Measurements from ENCODE around the gene CPNE7.

CPNE7 gene

GRCh38 chr16:89549007-89549700 is 26.4 kb upstream of the CPNE7 start:
- peaks cover 12 to 15% of the 10 kb centered on the region in 2 donors for H3K4me1 ChIP-seq (ENCODE audit: control insufficient read depth in 1 of 2, insufficient read depth in 2 of 2, low read length in 2 of 2)

GRCh38 chr16:89550421-89551007 is 25.0 kb upstream of the CPNE7 start:
- Histone ChIP-seq H3K36me3 (ENCODE audit: control insufficient read depth in 1 of 2, insufficient read depth in 2 of 2, low read length in 2 of 2) (peaks cover 27 to 83% of the 10 kb centered on the region in 2 donors), H3K4me3 (ENCODE audit: low read depth in 1 of 2, low read length in 2 of 2) (no peak overlapping the region), H3K4me1 (ENCODE audit: control insufficient read depth in 1 of 2, insufficient read depth in 2 of 2, low read length in 2 of 2) (peaks cover under 1 to 1% of the 10 kb centered on the region in 2 donors), H3K9ac (ENCODE audit: low read depth in 1 of 2, low read length in 2 of 2) (no peak overlapping the region), H3K27ac (ENCODE audit: low read depth, low read length) (no peak overlapping the region), H3K9me3 (ENCODE audit: control insufficient read depth in 1 of 2, low read length in 2 of 2) (no peaks in the 10 kb centered on the region), H3K27me3 (ENCODE audit: control insufficient read depth in 1 of 2, insufficient read depth in 2 of 2, low read length in 2 of 2) (no peaks in the 10 kb centered on the region)

More at GRCh38 chr16:89549007-89549700, 26.4 kb upstream of the CPNE7 start:
- H3K27me3 ChIP-seq (ENCODE audit: control insufficient read depth in 1 of 2, insufficient read depth in 2 of 2, low read length in 2 of 2): no peaks in the 10 kb centered on the region
- H3K9me3 ChIP-seq (ENCODE audit: control insufficient read depth in 1 of 2, low read length in 2 of 2): no peaks in the 10 kb centered on the region
- peaks cover 25 to 81% of the 10 kb centered on the region in 2 donors for H3K36me3 ChIP-seq (ENCODE audit: control insufficient read depth in 1 of 2, insufficient read depth in 2 of 2, low read length in 2 of 2)
- no peak overlapping the region for H3K4me3 ChIP-seq (ENCODE audit: low read depth in 1 of 2, low read length in 2 of 2)
- H3K27ac ChIP-seq (ENCODE audit: low read depth, low read length): no peak overlapping the region
- H3K9ac ChIP-seq (ENCODE audit: low read depth in 1 of 2, low read length in 2 of 2): no peak overlapping the region

- no peaks in the 10 kb centered on the region for H3K9me3 ChIP-seq (ENCODE audit: control insufficient read depth in 1 of 2, low read length in 2 of 2)
- H3K27ac ChIP-seq (ENCODE audit: low read depth, low read length): no peak overlapping the region
- H3K36me3 ChIP-seq (ENCODE audit: control insufficient read depth in 1 of 2, insufficient read depth in 2 of 2, low read length in 2 of 2): peaks cover 33 to 87% of the 10 kb centered on the region in 2 donors
These were observed 23.2 kb upstream of the CPNE7 start for GRCh38 chr16:89552329-89552728.

GRCh38 chr16:89552913-89553312 is 22.6 kb upstream of the CPNE7 start:
- Histone ChIP-seq H3K27ac (ENCODE audit: low read depth, low read length) (no peak overlapping the region), H3K4me1 (ENCODE audit: control insufficient read depth in 1 of 2, insufficient read depth in 2 of 2, low read length in 2 of 2) (peaks cover 4 to 9% of the 10 kb centered on the region in 2 donors), H3K9ac (ENCODE audit: low read depth in 1 of 2, low read length in 2 of 2) (no peak overlapping the region), H3K36me3 (ENCODE audit: control insufficient read depth in 1 of 2, insufficient read depth in 2 of 2, low read length in 2 of 2) (peaks cover 32 to 83% of the 10 kb centered on the region in 2 donors), H3K27me3 (ENCODE audit: control insufficient read depth in 1 of 2, insufficient read depth in 2 of 2, low read length in 2 of 2) (no peaks in the 10 kb centered on the region), H3K9me3 (ENCODE audit: control insufficient read depth in 1 of 2, low read length in 2 of 2) (no peaks in the 10 kb centered on the region), H3K4me3 (ENCODE audit: low read depth in 1 of 2, low read length in 2 of 2) (no peak overlapping the region)

More at GRCh38 chr16:89552329-89552728, 23.2 kb upstream of the CPNE7 start:
- Histone ChIP-seq H3K9ac (ENCODE audit: low read depth in 1 of 2, low read length in 2 of 2) (no peak overlapping the region), H3K27me3 (ENCODE audit: control insufficient read depth in 1 of 2, insufficient read depth in 2 of 2, low read length in 2 of 2) (no peaks in the 10 kb centered on the region), H3K4me1 (ENCODE audit: control insufficient read depth in 1 of 2, insufficient read depth in 2 of 2, low read length in 2 of 2) (peaks cover 0 to 3% of the 10 kb centered on the region in 2 donors), H3K4me3 (ENCODE audit: low read depth in 1 of 2, low read length in 2 of 2) (no peak overlapping the region)

- Histone ChIP-seq H3K4me1 (ENCODE audit: control insufficient read depth in 1 of 2, insufficient read depth in 2 of 2, low read length in 2 of 2) (peaks cover 7 to 12% of the 10 kb centered on the region in 2 donors), H3K36me3 (ENCODE audit: control insufficient read depth in 1 of 2, insufficient read depth in 2 of 2, low read length in 2 of 2) (peaks cover 24 to 76% of the 10 kb centered on the region in 2 donors), H3K9ac (ENCODE audit: low read depth in 1 of 2, low read length in 2 of 2) (no peak overlapping the region), H3K9me3 (ENCODE audit: control insufficient read depth in 1 of 2, low read length in 2 of 2) (no peaks in the 10 kb centered on the region), H3K4me3 (ENCODE audit: low read depth in 1 of 2, low read length in 2 of 2) (no peak overlapping the region), H3K27me3 (ENCODE audit: control insufficient read depth in 1 of 2, insufficient read depth in 2 of 2, low read length in 2 of 2) (no peaks in the 10 kb centered on the region), H3K27ac (ENCODE audit: low read depth, low read length) (no peak overlapping the region)
These were observed 21.8 kb upstream of the CPNE7 start for GRCh38 chr16:89553733-89554132.

GRCh38 chr16:89554343-89554742 is 21.2 kb upstream of the CPNE7 start:
- H3K36me3 ChIP-seq (ENCODE audit: control insufficient read depth in 1 of 2, insufficient read depth in 2 of 2, low read length in 2 of 2): peaks cover 17 to 70% of the 10 kb centered on the region in 2 donors
- H3K4me3 ChIP-seq (ENCODE audit: low read depth in 1 of 2, low read length in 2 of 2): no peak overlapping the region
- H3K27ac ChIP-seq (ENCODE audit: low read depth, low read length): no peak overlapping the region
- no peaks in the 10 kb centered on the region for H3K27me3 ChIP-seq (ENCODE audit: control insufficient read depth in 1 of 2, insufficient read depth in 2 of 2, low read length in 2 of 2)
- H3K9me3 ChIP-seq (ENCODE audit: control insufficient read depth in 1 of 2, low read length in 2 of 2): no peaks in the 10 kb centered on the region
- no peak overlapping the region for H3K9ac ChIP-seq (ENCODE audit: low read depth in 1 of 2, low read length in 2 of 2)
- H3K4me1 ChIP-seq (ENCODE audit: control insufficient read depth in 1 of 2, insufficient read depth in 2 of 2, low read length in 2 of 2): peaks cover 7 to 12% of the 10 kb centered on the region in 2 donors

- H3K36me3 ChIP-seq (ENCODE audit: control insufficient read depth in 1 of 2, insufficient read depth in 2 of 2, low read length in 2 of 2): peaks cover 17 to 62% of the 10 kb centered on the region in 2 donors
These were observed 20.3 kb upstream of the CPNE7 start for GRCh38 chr16:89555265-89555664.

GRCh38 chr16:89555780-89556179 is 19.8 kb upstream of the CPNE7 start:
- Histone ChIP-seq H3K27me3 (ENCODE audit: control insufficient read depth in 1 of 2, insufficient read depth in 2 of 2, low read length in 2 of 2) (no peaks in the 10 kb centered on the region), H3K4me3 (ENCODE audit: low read depth in 1 of 2, low read length in 2 of 2) (no peak overlapping the region), H3K27ac (ENCODE audit: low read depth, low read length) (no peak overlapping the region), H3K4me1 (ENCODE audit: control insufficient read depth in 1 of 2, insufficient read depth in 2 of 2, low read length in 2 of 2) (peaks cover 13 to 17% of the 10 kb centered on the region in 2 donors), H3K36me3 (ENCODE audit: control insufficient read depth in 1 of 2, insufficient read depth in 2 of 2, low read length in 2 of 2) (peaks cover 15 to 57% of the 10 kb centered on the region in 2 donors), H3K9ac (ENCODE audit: low read depth in 1 of 2, low read length in 2 of 2) (no peak overlapping the region), H3K9me3 (ENCODE audit: control insufficient read depth in 1 of 2, low read length in 2 of 2) (no peaks in the 10 kb centered on the region)

More at GRCh38 chr16:89555265-89555664, 20.3 kb upstream of the CPNE7 start:
- no peaks in the 10 kb centered on the region for H3K27me3 ChIP-seq (ENCODE audit: control insufficient read depth in 1 of 2, insufficient read depth in 2 of 2, low read length in 2 of 2)
- H3K4me3 ChIP-seq (ENCODE audit: low read depth in 1 of 2, low read length in 2 of 2): no peak overlapping the region
- peaks cover 13 to 17% of the 10 kb centered on the region in 2 donors for H3K4me1 ChIP-seq (ENCODE audit: control insufficient read depth in 1 of 2, insufficient read depth in 2 of 2, low read length in 2 of 2)
- H3K9me3 ChIP-seq (ENCODE audit: control insufficient read depth in 1 of 2, low read length in 2 of 2): no peaks in the 10 kb centered on the region
- no peak overlapping the region for H3K9ac ChIP-seq (ENCODE audit: low read depth in 1 of 2, low read length in 2 of 2)
- H3K27ac ChIP-seq (ENCODE audit: low read depth, low read length): no peak overlapping the region

GRCh38 chr16:89556750-89557689 is 18.5 kb upstream of the CPNE7 start:
- Histone ChIP-seq H3K4me1 (ENCODE audit: control insufficient read depth in 1 of 2, insufficient read depth in 2 of 2, low read length in 2 of 2) (peaks cover 21 to 24% of the 10 kb centered on the region in 2 donors), H3K9ac (ENCODE audit: low read depth in 1 of 2, low read length in 2 of 2) (no peak overlapping the region), H3K27ac (ENCODE audit: low read depth, low read length) (no peak overlapping the region), H3K27me3 (ENCODE audit: control insufficient read depth in 1 of 2, insufficient read depth in 2 of 2, low read length in 2 of 2) (no peaks in the 10 kb centered on the region), H3K4me3 (ENCODE audit: low read depth in 1 of 2, low read length in 2 of 2) (no peak overlapping the region), H3K36me3 (ENCODE audit: control insufficient read depth in 1 of 2, insufficient read depth in 2 of 2, low read length in 2 of 2) (peaks cover 12 to 51% of the 10 kb centered on the region in 2 donors), H3K9me3 (ENCODE audit: control insufficient read depth in 1 of 2, low read length in 2 of 2) (no peaks in the 10 kb centered on the region)
